DMS 273 treated with DMSO at 0.1 percent for 48 hours (cell line): Measurements from ENCODE around the gene REPS1.
"Not testable (repeated sequence)": the region's sequence is repeated elsewhere in the genome, so short reads cannot be mapped to it uniquely, and the experiment has no call there.

Source experiments
- DNase-seq: peaks from one replicate; lab custom pipeline; 2025; lab: John Stamatoyannopoulos, UW

The REPS1 gene

GRCh38 chr6:138987643-138988468 lies at the start of gene REPS1:
Gene REPS1 (minus strand): TSS chr6:138988253. CDS start chr6:138987682, 571 bp downstream.
- DNase-seq = peak; percentile 76

- DNase-seq = no peak
Measured at GRCh38 chr6:139037490-139037889, 49.4 kb upstream of the REPS1 start.

- DNase-seq = no peak
Measured at GRCh38 chr6:139030228-139030963, 42.3 kb upstream of the REPS1 start.

GRCh38 chr6:139029470-139030227 lies 41.6 kb upstream of the REPS1 start:
- peak; percentile 6 for DNase-seq

GRCh38 chr6:139028658-139029469 lies 40.8 kb upstream of the REPS1 start, which contains the start of gene ABRACL:
Gene ABRACL (plus strand): TSS chr6:139028745. CDS start chr6:139034161, 5,416 bp downstream.
- DNase-seq = no peak

GRCh38 chr6:139028215-139028657 lies 40.2 kb upstream of the REPS1 start:
- peak; percentile 20 for DNase-seq

- DNase-seq = no peak
Measured at GRCh38 chr6:139027620-139028182, 39.6 kb upstream of the REPS1 start.

GRCh38 chr6:139025416-139025815 lies 37.4 kb upstream of the REPS1 start:
- not testable (repeated sequence) for DNase-seq

- no peak for DNase-seq
Measured at GRCh38 chr6:139020689-139021088, 32.6 kb upstream of the REPS1 start.

- DNase-seq = no peak
Measured at GRCh38 chr6:139019722-139020121, 31.7 kb upstream of the REPS1 start.

- DNase-seq = peak; percentile 9
Measured at GRCh38 chr6:139017227-139017626, 29.2 kb upstream of the REPS1 start.

GRCh38 chr6:139016337-139017213 lies 28.5 kb upstream of the REPS1 start:
- no peak for DNase-seq

GRCh38 chr6:139014945-139015344 lies 26.9 kb upstream of the REPS1 start:
- no peak for DNase-seq

GRCh38 chr6:139013185-139013800 lies 25.2 kb upstream of the REPS1 start:
- DNase-seq = no peak

GRCh38 chr6:139011980-139012379 lies 23.9 kb upstream of the REPS1 start:
- DNase-seq = no peak

- no peak for DNase-seq
Measured at GRCh38 chr6:139010674-139011073, 22.6 kb upstream of the REPS1 start.

GRCh38 chr6:139008117-139008516 lies 20.1 kb upstream of the REPS1 start:
- DNase-seq = no peak

- no peak for DNase-seq
Measured at GRCh38 chr6:139007428-139007827, 19.4 kb upstream of the REPS1 start.

GRCh38 chr6:139006477-139006876 lies 18.4 kb upstream of the REPS1 start:
- no peak for DNase-seq

GRCh38 chr6:139003751-139004150 lies 15.7 kb upstream of the REPS1 start:
- DNase-seq = no peak
